T-helper 2 cell treated with Interferon-gamma antibody and Interleukin-4, amounts not matched to agents 100 ng/mL and 5 ng/mL, for 36 hours (primary cell): ENCODE data around the gene MFSD6L. TPM values are rescaled to one million over a fixed set of nuclear protein-coding genes. Genes with fewer than 3 reads are reported as not detected.

Experiments used
- intact Hi-C: fragments of 100-400 bp; cut with micrococcal nuclease; formaldehyde crosslinking; loops from one replicate; pipeline ENCODE4 v1.15.1; 2023
- total RNA-seq: library from RNA; stranded (reverse); gene quantifications from 2 replicates; pipeline ENCODE4 v1.2.3, GENCODE V29; 2022

Gene MFSD6L
- total RNA-seq, 1 donor from 2014 or later: 0.86 TPM

- intact Hi-C loops: no loop called here
Observed at GRCh38 chr17:8825802-8826201, 26.6 kb upstream of the MFSD6L start.

GRCh38 chr17:8823279-8823678 is 24.1 kb upstream of the MFSD6L start:
- intact Hi-C loops: no loop called here

GRCh38 chr17:8822401-8823035 is 23.4 kb upstream of the MFSD6L start:
- intact Hi-C loops: no loop called here

GRCh38 chr17:8821446-8822105 is 22.4 kb upstream of the MFSD6L start:
- intact Hi-C loops: no loop called here

GRCh38 chr17:8820311-8821010 is 21.3 kb upstream of the MFSD6L start:
- intact Hi-C loops: no loop called here

GRCh38 chr17:8818654-8819330 is 19.6 kb upstream of the MFSD6L start:
- intact Hi-C loops: no loop called here

- intact Hi-C loops: no loop called here
Observed at GRCh38 chr17:8818047-8818446, 18.9 kb upstream of the MFSD6L start.

GRCh38 chr17:8806926-8807550 is 7.9 kb upstream of the MFSD6L start:
- intact Hi-C loops: loop anchor here (10.0 kb wide), 1 partner anchor 188 kb away; no protein-coding TSS in a partner anchor

GRCh38 chr17:8806253-8806925 is 7.2 kb upstream of the MFSD6L start:
- intact Hi-C loops: loop anchor here (10.0 kb wide), 1 partner anchor 188 kb away; no protein-coding TSS in a partner anchor

- intact Hi-C loops: loop anchor here (10.0 kb wide), 1 partner anchor 189 kb away; no protein-coding TSS in a partner anchor
Observed at GRCh38 chr17:8805396-8805795, 6.2 kb upstream of the MFSD6L start.

- intact Hi-C loops: loop anchor here (10.0 kb wide), 1 partner anchor 191 kb away; no protein-coding TSS in a partner anchor
Observed at GRCh38 chr17:8803531-8804420, 4.6 kb upstream of the MFSD6L start.

- intact Hi-C loops: loop anchor here (10.0 kb wide), 1 partner anchor 194 kb away; no protein-coding TSS in a partner anchor
Observed at GRCh38 chr17:8801135-8801840, 2.1 kb upstream of the MFSD6L start.

- intact Hi-C loops: loop anchor here (10.0 kb wide), 1 partner anchor 194 kb away; no protein-coding TSS in a partner anchor
Observed at GRCh38 chr17:8800656-8801055, 1.5 kb upstream of the MFSD6L start.

- intact Hi-C loops: loop anchor here (10.0 kb wide), 1 partner anchor 195 kb away; no protein-coding TSS in a partner anchor
Observed at GRCh38 chr17:8799570-8800212, 526 bp upstream of the MFSD6L start.

- intact Hi-C loops: no loop called here
Observed at GRCh38 chr17:8798176-8798845, 854 bp downstream of the MFSD6L start.

GRCh38 chr17:8797621-8798175 is 1.5 kb downstream of the MFSD6L start:
- intact Hi-C loops: no loop called here

GRCh38 chr17:8794636-8795035 is 4.5 kb downstream of the MFSD6L start:
- intact Hi-C loops: no loop called here
